Gastroesophageal sphincter (tissue), 3 donors: ENCODE data around the gene CD34.

ENCODE experiments used
- EP300 ChIP-seq: sonication (generic); formaldehyde crosslinking; IDR thresholded peaks from one replicate; pipeline ENCODE4 v1.6.1; 2017; ENCODE audit warnings: antibody characterized with exemption, mild to moderate bottlenecking
- POLR2A ChIP-seq, 2 donors: fragments of 450-650 bp; IDR thresholded peaks; one replicate each; pipeline ENCODE4 v1.6.1; 2017; ENCODE audit warnings: antibody characterized with exemption in 2 of 2, mild to moderate bottlenecking in 2 of 2, moderate library complexity in 1 of 2
- POLR2AphosphoS5 ChIP-seq: sonication (generic); formaldehyde crosslinking; IDR thresholded peaks from one replicate; pipeline ENCODE4 v1.6.1; 2017; ENCODE audit warnings: antibody characterized with exemption
- TF ChIP-seq, protein P1 (sequence below), 4 experiments: fragments of 200-600 bp in 2 of 4; fragments of 450-650 bp in 2 of 4; sonication (generic) in 1 of 4; IDR thresholded peaks; one replicate each; pipeline ENCODE4 v1.5.1; 2017 to 2019; ENCODE audit warnings: antibody characterized with exemption in 4 of 4, mild to moderate bottlenecking in 2 of 4, moderate library complexity in 2 of 4

DNA sequence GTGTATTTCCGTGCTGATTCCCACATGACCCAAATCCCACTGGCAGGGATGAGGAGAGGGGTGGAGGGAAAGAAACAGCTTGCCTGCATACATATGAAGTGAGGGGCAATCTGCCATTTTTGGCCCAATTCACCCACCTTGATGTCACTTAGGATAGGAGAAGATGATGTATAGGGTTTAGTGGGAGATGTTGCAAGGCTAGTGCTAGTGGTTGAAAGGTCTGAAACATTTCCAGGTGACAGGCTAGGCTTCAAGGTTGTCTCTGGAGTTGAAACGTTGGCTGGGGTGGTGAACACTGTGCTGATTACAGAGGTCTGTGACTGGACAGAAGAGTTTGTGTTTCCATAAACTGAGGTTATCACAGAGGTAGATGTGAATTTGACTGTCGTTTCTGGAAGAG lies 12.1 kb downstream of the CD34 start:
- TF ChIP-seq, protein P1, sequence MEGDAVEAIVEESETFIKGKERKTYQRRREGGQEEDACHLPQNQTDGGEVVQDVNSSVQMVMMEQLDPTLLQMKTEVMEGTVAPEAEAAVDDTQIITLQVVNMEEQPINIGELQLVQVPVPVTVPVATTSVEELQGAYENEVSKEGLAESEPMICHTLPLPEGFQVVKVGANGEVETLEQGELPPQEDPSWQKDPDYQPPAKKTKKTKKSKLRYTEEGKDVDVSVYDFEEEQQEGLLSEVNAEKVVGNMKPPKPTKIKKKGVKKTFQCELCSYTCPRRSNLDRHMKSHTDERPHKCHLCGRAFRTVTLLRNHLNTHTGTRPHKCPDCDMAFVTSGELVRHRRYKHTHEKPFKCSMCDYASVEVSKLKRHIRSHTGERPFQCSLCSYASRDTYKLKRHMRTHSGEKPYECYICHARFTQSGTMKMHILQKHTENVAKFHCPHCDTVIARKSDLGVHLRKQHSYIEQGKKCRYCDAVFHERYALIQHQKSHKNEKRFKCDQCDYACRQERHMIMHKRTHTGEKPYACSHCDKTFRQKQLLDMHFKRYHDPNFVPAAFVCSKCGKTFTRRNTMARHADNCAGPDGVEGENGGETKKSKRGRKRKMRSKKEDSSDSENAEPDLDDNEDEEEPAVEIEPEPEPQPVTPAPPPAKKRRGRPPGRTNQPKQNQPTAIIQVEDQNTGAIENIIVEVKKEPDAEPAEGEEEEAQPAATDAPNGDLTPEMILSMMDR (IDR thresholded peaks at IDR 0.05): no peak
- TF ChIP-seq POLR2A (IDR thresholded peaks at IDR 0.05): no peak
- TF ChIP-seq EP300: no peak
- TF ChIP-seq POLR2AphosphoS5: no peak
